ENCODE results near the gene PIK3R1.
"Not testable (repeated sequence)": the region's sequence is repeated elsewhere in the genome, so short reads cannot be mapped to it uniquely, and the experiment has no call there.

The PIK3R1 gene

GRCh38 chr5:68226546-68227073 is 11.1 kb downstream of the PIK3R1 start:
- no peak for DNase-seq (ENCODE audit: low read depth, low spot score)

- DNase-seq (ENCODE audit: low read depth, low spot score), result no peak
Observed at GRCh38 chr5:68227532-68228160, 12.1 kb downstream of the PIK3R1 start.

- DNase-seq (ENCODE audit: low read depth, low spot score), result no peak
Observed at GRCh38 chr5:68229416-68229815, 13.9 kb downstream of the PIK3R1 start.

- DNase-seq (ENCODE audit: low read depth, low spot score), result no peak
Observed at GRCh38 chr5:68230285-68230684, 14.7 kb downstream of the PIK3R1 start.

GRCh38 chr5:68231414-68232076 is 16.0 kb downstream of the PIK3R1 start:
- no peak for DNase-seq (ENCODE audit: low read depth, low spot score)

GRCh38 chr5:68232277-68232676 is 16.7 kb downstream of the PIK3R1 start:
- DNase-seq (ENCODE audit: low read depth, low spot score), result no peak

- no peak for DNase-seq (ENCODE audit: low read depth, low spot score)
Observed at GRCh38 chr5:68233075-68233474, 17.5 kb downstream of the PIK3R1 start.

- DNase-seq (ENCODE audit: low read depth, low spot score), result not testable (repeated sequence)
Observed at GRCh38 chr5:68235229-68235628, 19.7 kb downstream of the PIK3R1 start.

GRCh38 chr5:68237715-68238114 is 22.2 kb downstream of the PIK3R1 start:
- no peak for DNase-seq (ENCODE audit: low read depth, low spot score)

GRCh38 chr5:68239487-68239886 is 23.9 kb downstream of the PIK3R1 start:
- peak; percentile 61 for DNase-seq (ENCODE audit: low read depth, low spot score)

GRCh38 chr5:68240202-68240601 is 24.6 kb downstream of the PIK3R1 start:
- no peak for DNase-seq (ENCODE audit: low read depth, low spot score)

GRCh38 chr5:68240771-68241170 is 25.2 kb downstream of the PIK3R1 start:
- DNase-seq (ENCODE audit: low read depth, low spot score), result no peak

- DNase-seq (ENCODE audit: low read depth, low spot score), result no peak
Observed at GRCh38 chr5:68242743-68243142, 27.2 kb downstream of the PIK3R1 start.

- no peak for DNase-seq (ENCODE audit: low read depth, low spot score)
Observed at GRCh38 chr5:68243251-68243650, 27.7 kb downstream of the PIK3R1 start.

GRCh38 chr5:68243681-68244080 is 28.1 kb downstream of the PIK3R1 start:
- no peak for DNase-seq (ENCODE audit: low read depth, low spot score)

GRCh38 chr5:68245319-68245718 is 29.8 kb downstream of the PIK3R1 start:
- no peak for DNase-seq (ENCODE audit: low read depth, low spot score)

- no peak for DNase-seq (ENCODE audit: low read depth, low spot score)
Observed at GRCh38 chr5:68246802-68247201, 31.2 kb downstream of the PIK3R1 start.

GRCh38 chr5:68247627-68248026 is 32.1 kb downstream of the PIK3R1 start:
- DNase-seq (ENCODE audit: low read depth, low spot score), result no peak

GRCh38 chr5:68248896-68249295 is 33.3 kb downstream of the PIK3R1 start:
- DNase-seq (ENCODE audit: low read depth, low spot score), result no peak

GRCh38 chr5:68249520-68249919 is 34.0 kb downstream of the PIK3R1 start:
- no peak for DNase-seq (ENCODE audit: low read depth, low spot score)

- DNase-seq (ENCODE audit: low read depth, low spot score), result no peak
Observed at GRCh38 chr5:68250661-68251298, 35.2 kb downstream of the PIK3R1 start.

GRCh38 chr5:68251386-68251785 is 35.8 kb downstream of the PIK3R1 start:
- DNase-seq (ENCODE audit: low read depth, low spot score), result peak; percentile 49

Data from activated naive CD8-positive, alpha-beta T cell treated with anti-CD3 and anti-CD28 coated beads, Interleukin-2, amount 50 U/mL, for 16 hours (primary cell).